ENCODE data around the gene SEPTIN2. TPM values are rescaled to one million over a fixed set of nuclear protein-coding genes. Genes with fewer than 3 reads are reported as not detected.
"Not testable (repeated sequence)": the region's sequence is repeated elsewhere in the genome, so short reads cannot be mapped to it uniquely, and the experiment has no call there.

SEPTIN2 gene
- polyA plus RNA-seq, 1 donor from 2014 or later, result 134 TPM

- Mint-ChIP-seq H3K9me3 (no peaks in the 10 kb centered on the region), H3K4me1 (peaks cover 45 to 61% (median 53%) of the 10 kb centered on the region in 3 donors), H3K27me3 (peaks cover 1% of the 10 kb centered on the region), H3K36me3 (peaks cover 5% of the 10 kb centered on the region), H3K4me3 (peak within 1 kb of the TSS; percentile 97 to 100 (median 99)), H3K27ac (peak within 1 kb of the TSS; percentile 100)
These were observed 439 bp upstream of the SEPTIN2 start, which contains the start of gene HDLBP for GRCh38 chr2:241315093-241315878. Gene HDLBP (minus strand): TSS chr2:241315672. CDS start chr2:241266869, 48,803 bp downstream.

GRCh38 chr2:241316825-241317224 lies 1.1 kb downstream of the SEPTIN2 start:
- Mint-ChIP-seq H3K36me3 (peaks cover 8% of the 10 kb centered on the region), H3K27me3 (peaks cover 1% of the 10 kb centered on the region), H3K4me3 (peak overlapping the region; percentile 97 to 100 (median 99)), H3K27ac (peak overlapping the region; percentile 100), H3K9me3 (no peaks in the 10 kb centered on the region), H3K4me1 (peaks cover 44 to 60% (median 50%) of the 10 kb centered on the region in 3 donors)

- Mint-ChIP-seq H3K4me1 (peaks cover 44 to 59% (median 50%) of the 10 kb centered on the region in 3 donors), H3K27me3 (peaks cover 1% of the 10 kb centered on the region), H3K36me3 (peaks cover 9% of the 10 kb centered on the region), H3K27ac (peak overlapping the region; percentile 100), H3K9me3 (no peaks in the 10 kb centered on the region), H3K4me3 (peak overlapping the region; percentile 97 to 100 (median 99))
These were observed 1.7 kb downstream of the SEPTIN2 start for GRCh38 chr2:241317391-241317790.

- not testable (repeated sequence) for H3K9me3 Mint-ChIP-seq, H3K36me3 Mint-ChIP-seq, H3K27ac Mint-ChIP-seq, H3K27me3 Mint-ChIP-seq
- peak overlapping the region in 2 of 4 donors; percentile 41 to 97 for H3K4me3 Mint-ChIP-seq
- H3K4me1 Mint-ChIP-seq, result peaks cover 50 to 57% (median 54%) of the 10 kb centered on the region in 3 donors
These were observed 3.1 kb downstream of the SEPTIN2 start for GRCh38 chr2:241318830-241319229.

- Mint-ChIP-seq H3K4me3 (peak overlapping the region in 3 of 4 donors; percentile 4 to 69 (median 11)), H3K36me3 (peaks cover 9% of the 10 kb centered on the region), H3K27ac (peak overlapping the region in 1 of 3 donors; percentile 61), H3K4me1 (peaks cover 58 to 63% (median 63%) of the 10 kb centered on the region in 3 donors), H3K27me3 (peaks cover 3% of the 10 kb centered on the region), H3K9me3 (no peaks in the 10 kb centered on the region)
These were observed 4.7 kb downstream of the SEPTIN2 start for GRCh38 chr2:241320394-241320793.

- Mint-ChIP-seq H3K36me3 (peaks cover 9% of the 10 kb centered on the region), H3K27me3 (peaks cover 1% of the 10 kb centered on the region), H3K4me3 (peak overlapping the region in 3 of 4 donors; percentile 2 to 69 (median 64)), H3K4me1 (peaks cover 58 to 64% (median 63%) of the 10 kb centered on the region in 3 donors), H3K9me3 (no peaks in the 10 kb centered on the region), H3K27ac (peak overlapping the region in 2 of 3 donors; percentile 31 to 75)
These were observed 5.3 kb downstream of the SEPTIN2 start for GRCh38 chr2:241321033-241321432.

GRCh38 chr2:241321886-241322285 lies 6.2 kb downstream of the SEPTIN2 start:
- Mint-ChIP-seq H3K27ac (peak overlapping the region; percentile 3 to 75 (median 31)), H3K36me3 (peaks cover 9% of the 10 kb centered on the region), H3K4me3 (peak overlapping the region in 2 of 4 donors; percentile 58 to 64), H3K4me1 (peaks cover 52 to 63% (median 60%) of the 10 kb centered on the region in 3 donors), H3K27me3 (peaks cover 1% of the 10 kb centered on the region), H3K9me3 (no peaks in the 10 kb centered on the region)

GRCh38 chr2:241323778-241324177 lies 8.1 kb downstream of the SEPTIN2 start:
- peak overlapping the region in 1 of 3 donors; percentile 1 for H3K27ac Mint-ChIP-seq
- H3K9me3 Mint-ChIP-seq, result no peaks in the 10 kb centered on the region
- peak overlapping the region in 1 of 4 donors; percentile 5 for H3K4me3 Mint-ChIP-seq
- H3K27me3 Mint-ChIP-seq, result peaks cover 1% of the 10 kb centered on the region
- H3K36me3 Mint-ChIP-seq, result peaks cover 14% of the 10 kb centered on the region
- H3K4me1 Mint-ChIP-seq, result peaks cover 41 to 53% (median 44%) of the 10 kb centered on the region in 3 donors

- H3K9me3 Mint-ChIP-seq, result no peaks in the 10 kb centered on the region
- H3K4me1 Mint-ChIP-seq, result peaks cover 36 to 51% (median 39%) of the 10 kb centered on the region in 3 donors
- peak overlapping the region; percentile 4 to 83 (median 64) for H3K4me3 Mint-ChIP-seq
- H3K27me3 Mint-ChIP-seq, result peaks cover 1% of the 10 kb centered on the region
- peaks cover 12% of the 10 kb centered on the region for H3K36me3 Mint-ChIP-seq
- H3K27ac Mint-ChIP-seq, result peak overlapping the region in 2 of 3 donors; percentile 40 to 78
These were observed 9.1 kb downstream of the SEPTIN2 start for GRCh38 chr2:241324775-241325174.

GRCh38 chr2:241325257-241325656 lies 9.5 kb downstream of the SEPTIN2 start:
- peaks cover 1% of the 10 kb centered on the region for H3K27me3 Mint-ChIP-seq
- no peaks in the 10 kb centered on the region for H3K9me3 Mint-ChIP-seq
- peaks cover 34 to 46% (median 35%) of the 10 kb centered on the region in 3 donors for H3K4me1 Mint-ChIP-seq
- no peak overlapping the region for H3K4me3 Mint-ChIP-seq
- H3K36me3 Mint-ChIP-seq, result peaks cover 12% of the 10 kb centered on the region
- H3K27ac Mint-ChIP-seq, result peak overlapping the region in 1 of 3 donors; percentile 39

- Mint-ChIP-seq H3K27ac (peak overlapping the region in 1 of 3 donors; percentile 83), H3K9me3 (no peaks in the 10 kb centered on the region), H3K4me1 (peaks cover 3 to 14% (median 6%) of the 10 kb centered on the region in 3 donors), H3K4me3 (no peak overlapping the region), H3K27me3 (peaks cover 1% of the 10 kb centered on the region), H3K36me3 (peaks cover 10% of the 10 kb centered on the region)
These were observed 14.2 kb downstream of the SEPTIN2 start for GRCh38 chr2:241329669-241330615.

GRCh38 chr2:241330616-241330981 lies 14.9 kb downstream of the SEPTIN2 start:
- Mint-ChIP-seq H3K27me3 (no peaks in the 10 kb centered on the region), H3K27ac (no peak overlapping the region)

GRCh38 chr2:241334813-241335212 lies 19.1 kb downstream of the SEPTIN2 start:
- Mint-ChIP-seq H3K27ac (peak overlapping the region in 2 of 3 donors; percentile 3 to 16), H3K4me3 (no peak overlapping the region), H3K4me1 (peaks cover 7 to 13% (median 12%) of the 10 kb centered on the region in 3 donors), H3K27me3 (no peaks in the 10 kb centered on the region), H3K9me3 (no peaks in the 10 kb centered on the region), H3K36me3 (peaks cover 7% of the 10 kb centered on the region)

More at GRCh38 chr2:241330616-241330981, 14.9 kb downstream of the SEPTIN2 start:
- H3K4me3 Mint-ChIP-seq, result no peak overlapping the region
- H3K9me3 Mint-ChIP-seq, result no peaks in the 10 kb centered on the region
- peaks cover 10% of the 10 kb centered on the region for H3K36me3 Mint-ChIP-seq
- H3K4me1 Mint-ChIP-seq, result peaks cover 0 to 8% (median 3%) of the 10 kb centered on the region in 3 donors

GRCh38 chr2:241339839-241340630 lies 24.3 kb downstream of the SEPTIN2 start:
- Mint-ChIP-seq H3K4me3 (no peak overlapping the region), H3K4me1 (peaks cover 12 to 25% (median 18%) of the 10 kb centered on the region in 3 donors), H3K9me3 (peaks cover 0 to 1% (median 0%) of the 10 kb centered on the region in 3 donors), H3K27ac (peak overlapping the region in 1 of 3 donors; percentile 16), H3K36me3 (peaks cover 5% of the 10 kb centered on the region), H3K27me3 (no peaks in the 10 kb centered on the region)

All from IgD-negative memory B cell (primary cell).